Measurements from ENCODE around the gene GPR132.

- TF ChIP-seq CTCF (IDR thresholded peaks at IDR 0.05; ENCODE audit: insufficient read depth, low read depth, low read length) (no peak), EZH2 (IDR thresholded peaks at IDR 0.05; ENCODE audit: insufficient read depth, low read length) (no peak)
Observed at GRCh38 chr14:105018414-105018813, 46.8 kb downstream of the GPR132 start.
